Activated CD8-positive, alpha-beta memory T cell treated with anti-CD3 and anti-CD28 coated beads, Interleukin-2, amount 10 ng/mL, durations not matched to agents 7 days and 5 days (primary cell): Measurements from ENCODE around the gene CLDN25. TPM values are rescaled to one million over a fixed set of nuclear protein-coding genes. Genes with fewer than 3 reads are reported as not detected.

ENCODE experiments used
- ATAC-seq: fragments of 150-1000 bp; cut with Tn5 transposase; one replicate; pipeline ENCODE4 v1.10.0; 2021; ENCODE audit warnings: moderate library complexity
- CTCF ChIA-PET: fragments of 350-600 bp; sonication (Branson Sonifier 250); formaldehyde crosslinking; loops from one replicate; lab custom pipeline; 2021; ENCODE audit warnings: antibody characterized with exemption; lab: Charles Lee
- DNase-seq: peaks from one replicate; pipeline ENCODE4 v3.0.0-alpha.2; 2020
- H3K27ac Mint-ChIP-seq: one replicate; pipeline ENCODE4 v1.8.0; 2021; ENCODE audit warnings: mild to moderate bottlenecking, mixed read lengths
- H3K27me3 Mint-ChIP-seq: one replicate; pipeline ENCODE4 v1.8.0; 2021; ENCODE audit warnings: mixed read lengths
- H3K36me3 Mint-ChIP-seq: one replicate; pipeline ENCODE4 v1.8.0; 2021; ENCODE audit warnings: mild to moderate bottlenecking, mixed read lengths
- H3K4me1 Mint-ChIP-seq: one replicate; pipeline ENCODE4 v1.8.0; 2021; ENCODE audit warnings: mixed read lengths
- H3K4me3 Mint-ChIP-seq: one replicate; pipeline ENCODE4 v1.8.0; 2021; ENCODE audit warnings: mild to moderate bottlenecking, moderate library complexity, mixed read lengths
- H3K9me3 Mint-ChIP-seq: one replicate; pipeline ENCODE4 v1.8.0; 2022; ENCODE audit warnings: low read depth, mixed read lengths
- total RNA-seq, 2 experiments: library from RNA; stranded (reverse); gene quantifications; one replicate each; pipeline ENCODE4 v1.2.3, GENCODE V29; 2021

The CLDN25 gene
- total RNA-seq, 2 experiments from 2014 or later, result not detected

- CTCF ChIA-PET, result no interaction called here
- Mint-ChIP-seq H3K9me3 (no peaks in the 10 kb centered on the region), H3K36me3 (peaks cover 48% of the 10 kb centered on the region), H3K27ac (no peak overlapping the region), H3K27me3 (no peaks in the 10 kb centered on the region), H3K4me3 (no peak overlapping the region), H3K4me1 (no peaks in the 10 kb centered on the region)
- ATAC-seq, result no peak
- no peak for DNase-seq
Observed at GRCh38 chr11:113818426-113818825, 38.8 kb downstream of the CLDN25 start.

- no peak for DNase-seq
- CTCF ChIA-PET, result interaction anchor here (2.4 kb wide), 1 partner anchor 14 kb away, joined by 5 read pairs; no protein-coding TSS in a partner anchor
- H3K4me1 Mint-ChIP-seq, result peaks cover 12% of the 10 kb centered on the region
- H3K36me3 Mint-ChIP-seq, result peaks cover 49% of the 10 kb centered on the region
- H3K4me3 Mint-ChIP-seq, result no peak overlapping the region
- no peaks in the 10 kb centered on the region for H3K27me3 Mint-ChIP-seq
- ATAC-seq, result no peak
- H3K9me3 Mint-ChIP-seq, result no peaks in the 10 kb centered on the region
- no peak overlapping the region for H3K27ac Mint-ChIP-seq
Observed at GRCh38 chr11:113827477-113827876, 47.9 kb downstream of the CLDN25 start.

DNA sequence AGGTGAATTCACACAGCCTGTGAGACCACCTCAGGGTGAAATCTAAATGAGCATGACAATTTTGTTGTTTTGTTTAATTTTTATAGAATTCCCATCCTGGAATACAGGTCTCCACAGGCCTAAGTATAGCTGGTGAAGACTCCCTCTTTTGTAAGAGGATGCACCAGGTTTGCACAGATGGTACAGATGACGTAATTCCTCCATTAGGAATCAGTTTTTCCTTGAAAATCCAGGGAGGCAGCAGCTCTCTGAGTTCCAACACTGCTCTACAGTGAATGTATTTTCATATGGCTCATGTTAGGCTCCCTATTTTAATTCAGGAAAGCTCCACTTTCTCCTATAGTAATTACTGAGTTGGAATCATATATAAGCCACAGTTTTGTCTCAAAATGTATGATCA, 48.6 kb downstream of the CLDN25 start:
- H3K4me1 Mint-ChIP-seq, result peaks cover 12% of the 10 kb centered on the region
- no peak overlapping the region for H3K27ac Mint-ChIP-seq
- no peaks in the 10 kb centered on the region for H3K9me3 Mint-ChIP-seq
- H3K4me3 Mint-ChIP-seq, result no peak overlapping the region
- DNase-seq (no peak), ATAC-seq (no peak)
- no peaks in the 10 kb centered on the region for H3K27me3 Mint-ChIP-seq
- H3K36me3 Mint-ChIP-seq, result peaks cover 46% of the 10 kb centered on the region
- CTCF ChIA-PET, result interaction anchor here (2.4 kb wide), 1 partner anchor 13 kb away, joined by 5 read pairs; no protein-coding TSS in a partner anchor

GRCh38 chr11:113829751-113830150, 50.2 kb downstream of the CLDN25 start:
- CTCF ChIA-PET, result no interaction called here
- Mint-ChIP-seq H3K9me3 (no peaks in the 10 kb centered on the region), H3K27me3 (no peaks in the 10 kb centered on the region), H3K36me3 (peaks cover 47% of the 10 kb centered on the region), H3K4me3 (no peak overlapping the region), H3K27ac (no peak overlapping the region), H3K4me1 (peaks cover 12% of the 10 kb centered on the region)
- DNase-seq (no peak), ATAC-seq (no peak)

Other genes with a start within 250 kb of the CLDN25 start
- gene TMPRSS5, start 73.5 kb upstream of the CLDN25 start, total RNA-seq, result under 1 TPM; 0.61 to 0.91 TPM
- gene ZW10, start 6.1 kb upstream of the CLDN25 start, total RNA-seq, result 10 to 100 TPM; 17.3 to 20.8 TPM
- 10 to 100 TPM; 50.5 to 65.1 TPM for gene USP28, start 95.8 kb downstream of the CLDN25 start, total RNA-seq
- not detected for gene HTR3B, start 125.0 kb downstream of the CLDN25 start, total RNA-seq
- gene HTR3A, start 195.3 kb downstream of the CLDN25 start, total RNA-seq, result not detected